ENCODE measurements around the gene GIPC2.

GRCh38 chr1:78058670-78059069 is 12.9 kb downstream of the GIPC2 start:
- no peak for TF ChIP-seq POLR2AphosphoS2 (IDR thresholded peaks at IDR 0.05; ENCODE audit: low read length)
- TF ChIP-seq JUND (IDR thresholded peaks at IDR 0.05; ENCODE audit: borderline replicate concordance, low read depth, low read length) = no peak
- TF ChIP-seq JUND (tag; IDR thresholded peaks at IDR 0.05; ENCODE audit: borderline replicate concordance, low read depth, low read length) = no peak
- TF ChIP-seq BHLHE40 (IDR thresholded peaks at IDR 0.05; ENCODE audit: low read length) = no peak

All from K562 (cell line).